ENCODE results near the gene PFKM. TPM values are rescaled to one million over a fixed set of nuclear protein-coding genes. Genes with fewer than 3 reads are reported as not detected.
"Not testable (repeated sequence)": the region's sequence is repeated elsewhere in the genome, so short reads cannot be mapped to it uniquely, and the experiment has no call there.

PFKM gene
- total RNA-seq, 1 donor from 2014 or later = 41.8 TPM

DNA sequence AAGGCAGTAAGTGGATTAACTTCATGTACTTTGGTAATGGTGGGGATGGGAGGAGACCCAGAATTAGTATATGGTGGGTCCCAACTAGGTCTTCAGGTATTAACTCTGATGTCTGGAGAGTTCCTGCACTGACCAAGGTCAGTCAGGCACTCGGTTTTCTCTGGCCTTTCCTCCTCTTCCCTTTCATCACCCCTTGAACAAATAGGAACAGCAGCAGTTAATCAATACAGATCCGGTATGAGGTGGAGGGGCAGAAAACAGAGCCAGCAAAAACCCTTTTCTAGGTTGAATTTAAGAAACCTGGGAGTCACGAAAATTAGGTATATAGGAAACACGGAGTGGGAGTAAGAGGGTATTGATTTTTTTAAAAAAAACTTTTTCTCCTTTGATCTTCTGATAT lies 4.0 kb downstream of the PFKM start:
- no peaks in the 10 kb centered on the region for H3K27me3 ChIP-seq
- H3K4me1 ChIP-seq = peaks cover 7% of the 10 kb centered on the region
- H3K9me3 ChIP-seq = no peaks in the 10 kb centered on the region
- no peak for DNase-seq
- H3K27ac ChIP-seq = no peak overlapping the region
- no peak overlapping the region for H3K4me3 ChIP-seq
- TF ChIP-seq, protein P1, sequence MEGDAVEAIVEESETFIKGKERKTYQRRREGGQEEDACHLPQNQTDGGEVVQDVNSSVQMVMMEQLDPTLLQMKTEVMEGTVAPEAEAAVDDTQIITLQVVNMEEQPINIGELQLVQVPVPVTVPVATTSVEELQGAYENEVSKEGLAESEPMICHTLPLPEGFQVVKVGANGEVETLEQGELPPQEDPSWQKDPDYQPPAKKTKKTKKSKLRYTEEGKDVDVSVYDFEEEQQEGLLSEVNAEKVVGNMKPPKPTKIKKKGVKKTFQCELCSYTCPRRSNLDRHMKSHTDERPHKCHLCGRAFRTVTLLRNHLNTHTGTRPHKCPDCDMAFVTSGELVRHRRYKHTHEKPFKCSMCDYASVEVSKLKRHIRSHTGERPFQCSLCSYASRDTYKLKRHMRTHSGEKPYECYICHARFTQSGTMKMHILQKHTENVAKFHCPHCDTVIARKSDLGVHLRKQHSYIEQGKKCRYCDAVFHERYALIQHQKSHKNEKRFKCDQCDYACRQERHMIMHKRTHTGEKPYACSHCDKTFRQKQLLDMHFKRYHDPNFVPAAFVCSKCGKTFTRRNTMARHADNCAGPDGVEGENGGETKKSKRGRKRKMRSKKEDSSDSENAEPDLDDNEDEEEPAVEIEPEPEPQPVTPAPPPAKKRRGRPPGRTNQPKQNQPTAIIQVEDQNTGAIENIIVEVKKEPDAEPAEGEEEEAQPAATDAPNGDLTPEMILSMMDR (IDR thresholded peaks at IDR 0.05) = no peak
- ATAC-seq = no peak
- peaks cover 16% of the 10 kb centered on the region for H3K36me3 ChIP-seq
- intact Hi-C loops (cut with DNase I) = no loop called here

GRCh38 chr12:48125542-48125941 lies 6.4 kb downstream of the PFKM start:
- intact Hi-C loops (cut with DNase I); H3K9me3 ChIP-seq; H3K4me3 ChIP-seq; H3K4me1 ChIP-seq; ATAC-seq; H3K27ac ChIP-seq; H3K27me3 ChIP-seq; DNase-seq: not testable (repeated sequence)
- peaks cover 20% of the 10 kb centered on the region for H3K36me3 ChIP-seq

DNA sequence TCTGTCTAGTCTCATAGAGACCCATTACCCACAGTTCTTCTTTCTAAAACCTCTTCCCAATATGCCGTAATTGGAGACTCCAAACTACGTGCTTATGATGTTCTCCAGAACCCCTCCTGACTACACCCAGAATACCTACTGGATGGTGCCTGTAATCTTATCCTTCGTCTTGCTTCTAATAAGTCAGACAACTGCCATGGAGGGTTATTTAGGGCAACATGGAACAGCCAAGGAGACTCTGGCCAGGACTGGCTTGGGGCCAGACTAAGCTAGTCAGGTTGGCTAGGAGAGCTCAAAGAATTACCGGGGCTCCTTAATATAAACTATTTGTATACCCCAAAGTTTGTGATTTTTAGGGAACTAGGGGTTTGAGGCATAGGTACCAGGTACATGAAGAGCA lies 6.8 kb downstream of the PFKM start:
- no peak overlapping the region for H3K27ac ChIP-seq
- H3K4me1 ChIP-seq = no peaks in the 10 kb centered on the region
- no peak overlapping the region for H3K4me3 ChIP-seq
- ATAC-seq (no peak), DNase-seq (no peak)
- H3K36me3 ChIP-seq = peaks cover 24% of the 10 kb centered on the region
- no peaks in the 10 kb centered on the region for H3K9me3 ChIP-seq
- TF ChIP-seq, protein P1 (IDR thresholded peaks at IDR 0.05) = no peak
- H3K27me3 ChIP-seq = no peaks in the 10 kb centered on the region
- intact Hi-C loops (cut with DNase I) = no loop called here

DNA sequence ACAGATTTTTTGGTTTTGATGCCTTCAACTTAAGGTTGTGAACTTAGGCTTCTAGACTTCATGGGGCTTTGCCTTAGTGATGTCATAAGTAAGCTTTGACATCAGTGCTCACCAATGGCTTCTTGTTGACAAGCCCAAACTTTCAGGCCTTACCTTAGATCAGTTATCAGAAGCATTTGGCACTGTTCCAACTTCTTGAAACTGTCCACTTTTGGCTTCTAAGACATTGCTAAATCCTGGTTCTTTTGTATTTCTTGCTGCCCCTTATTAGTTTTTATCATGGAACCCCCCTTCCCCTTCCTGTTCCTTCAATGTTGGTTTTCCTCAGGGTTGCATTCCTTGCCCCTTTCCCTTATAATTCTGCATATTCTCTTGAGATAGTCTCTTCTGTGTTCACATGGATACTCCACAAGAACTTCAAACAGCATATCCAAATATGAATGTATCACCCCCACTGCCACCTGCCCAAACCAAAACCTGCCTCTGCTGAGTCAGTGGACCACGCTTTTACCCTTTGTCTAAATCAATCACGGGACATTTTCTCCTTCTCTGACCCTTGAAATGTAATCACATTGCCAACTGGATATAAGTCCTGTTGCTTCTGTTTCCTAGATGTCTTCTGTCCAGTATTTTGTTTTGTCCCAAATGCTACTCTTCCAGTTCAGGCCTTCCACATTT lies 7.9 kb downstream of the PFKM start:
- H3K27ac ChIP-seq = no peak overlapping the region

DNA sequence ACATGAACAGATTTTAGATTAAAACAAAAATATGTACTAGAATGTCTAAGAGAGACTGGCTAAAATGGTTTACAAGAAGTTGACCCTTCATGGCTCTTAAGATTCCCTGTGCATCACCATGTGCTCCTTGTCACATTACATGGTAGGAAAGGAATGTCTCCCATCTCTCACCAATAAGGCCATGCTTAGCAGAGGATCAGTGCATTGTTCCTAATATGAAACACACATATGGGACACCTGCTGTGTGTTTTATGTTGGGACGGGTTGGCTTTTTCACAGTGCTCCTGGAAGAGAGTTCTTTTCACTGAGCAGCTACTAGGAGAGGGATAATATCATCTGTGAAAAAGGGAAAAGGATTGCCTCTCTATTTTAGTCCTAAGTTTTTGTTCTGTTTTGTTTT lies 9.6 kb downstream of the PFKM start:
- intact Hi-C loops (cut with DNase I) = no loop called here
- no peak for DNase-seq
- TF ChIP-seq, protein P1 (IDR thresholded peaks at IDR 0.05) = no peak
- ATAC-seq = no peak
- Histone ChIP-seq H3K27me3 (no peaks in the 10 kb centered on the region), H3K4me1 (no peaks in the 10 kb centered on the region), H3K4me3 (no peak overlapping the region), H3K36me3 (peaks cover 43% of the 10 kb centered on the region), H3K9me3 (no peaks in the 10 kb centered on the region), H3K27ac (no peak overlapping the region)

More for the DNA sequence above, 7.9 kb downstream of the PFKM start:
- peaks cover 35% of the 10 kb centered on the region for H3K36me3 ChIP-seq
- H3K4me1 ChIP-seq = no peaks in the 10 kb centered on the region
- ATAC-seq (no peak), DNase-seq (no peak)
- intact Hi-C loops (cut with DNase I) = no loop called here
- no peak overlapping the region for H3K4me3 ChIP-seq
- no peaks in the 10 kb centered on the region for H3K27me3 ChIP-seq
- no peaks in the 10 kb centered on the region for H3K9me3 ChIP-seq
- TF ChIP-seq, protein P1 (IDR thresholded peaks at IDR 0.05) = no peak

DNA sequence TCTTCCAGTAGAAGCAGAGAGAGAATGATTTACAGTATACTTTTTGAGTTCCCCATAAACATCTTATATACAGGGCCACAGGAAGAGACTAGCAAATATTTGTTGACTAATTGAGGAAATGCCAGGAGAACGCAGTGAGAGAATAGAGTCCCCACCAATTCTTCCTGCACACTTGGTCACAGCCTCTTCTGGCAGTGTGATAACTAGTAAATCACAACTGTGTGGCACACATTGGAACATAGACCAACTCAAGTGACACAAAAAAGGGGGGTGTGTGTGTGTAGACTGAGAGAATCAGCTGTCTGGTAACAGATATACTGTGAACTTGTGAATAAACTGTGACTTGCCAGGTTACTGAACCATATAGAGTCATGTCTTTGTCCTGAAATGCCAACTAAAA lies 10.2 kb downstream of the PFKM start:
- H3K27me3 ChIP-seq = no peaks in the 10 kb centered on the region
- ATAC-seq = no peak
- DNase-seq = no peak
- peaks cover 44% of the 10 kb centered on the region for H3K36me3 ChIP-seq
- TF ChIP-seq, protein P1 (IDR thresholded peaks at IDR 0.05) = no peak
- no peak overlapping the region for H3K4me3 ChIP-seq
- H3K4me1 ChIP-seq = no peaks in the 10 kb centered on the region
- H3K27ac ChIP-seq = no peak overlapping the region
- no peaks in the 10 kb centered on the region for H3K9me3 ChIP-seq
- intact Hi-C loops (cut with DNase I) = no loop called here

Measured in upper lobe of right lung (tissue), 1 donor.